Mucosa of descending colon (tissue), 3 donors: ENCODE measurements around the gene CORO7. TPM values are rescaled to one million over a fixed set of nuclear protein-coding genes. Genes with fewer than 3 reads are reported as not detected.

ENCODE experiments used
- ATAC-seq: fragments of 200-7000 bp; cut with Tn5 transposase; one replicate; pipeline ENCODE4 v1.9.1; 2020; ENCODE audit warnings: mild to moderate bottlenecking, moderate library complexity
- DNase-seq, 3 donors: peaks; one replicate each; pipeline ENCODE4 v3.0.0-alpha.2; 2020
- H3K36me3 ChIP-seq: fragments of 200-600 bp; one replicate; pipeline ENCODE4 v1.8.0; 2021; ENCODE audit warnings: low read depth, mild to moderate bottlenecking
- H3K4me1 ChIP-seq: fragments of 200-600 bp; one replicate; pipeline ENCODE4 v1.8.0; 2021; ENCODE audit warnings: low read depth, mild to moderate bottlenecking
- H3K4me3 ChIP-seq: fragments of 200-600 bp; one replicate; pipeline ENCODE4 v1.8.0; 2021; ENCODE audit warnings: mild to moderate bottlenecking
- H3K9me3 ChIP-seq: fragments of 200-600 bp; one replicate; pipeline ENCODE4 v1.8.0; 2021; ENCODE audit warnings: mild to moderate bottlenecking
- intact Hi-C, 2 donors: fragments of 100-400 bp; cut with DNase I in 1 of 2; cut with micrococcal nuclease in 1 of 2; formaldehyde crosslinking; loops; one replicate each; pipeline versions ENCODE4 v1.11.0 to v1.11.1; 2022; cut with DNase I, micrococcal nuclease
- total RNA-seq, 3 donors: library from RNA; stranded (reverse); fragmentation: NEBNext Ultra II Directional in 2 of 3; extraction: Animal tissue kit (Norgen Biotek cat#: 25700) in 2 of 3; gene quantifications; one replicate each; pipeline versions ENCODE4 v1.2.1 to v1.2.4, GENCODE V29; 2021 to 2023
- TF ChIP-seq, protein P1 (sequence below): fragments of 200-600 bp; IDR thresholded peaks from one replicate; pipeline ENCODE4 v1.8.0; 2022; ENCODE audit warnings: antibody characterized with exemption, mild to moderate bottlenecking
- donor health status: DM: no; HTN: no; CAD: no; lungs with moderate emphysema.
- donor health status: DM: no; HTN: no; CAD: no.
- donor health status: DM: no; HTN: yes; CAD: no.

CORO7 gene
- total RNA-seq, 3 donors from 2014 or later, result 40.0 to 61.2 (median 49.1) TPM

DNA sequence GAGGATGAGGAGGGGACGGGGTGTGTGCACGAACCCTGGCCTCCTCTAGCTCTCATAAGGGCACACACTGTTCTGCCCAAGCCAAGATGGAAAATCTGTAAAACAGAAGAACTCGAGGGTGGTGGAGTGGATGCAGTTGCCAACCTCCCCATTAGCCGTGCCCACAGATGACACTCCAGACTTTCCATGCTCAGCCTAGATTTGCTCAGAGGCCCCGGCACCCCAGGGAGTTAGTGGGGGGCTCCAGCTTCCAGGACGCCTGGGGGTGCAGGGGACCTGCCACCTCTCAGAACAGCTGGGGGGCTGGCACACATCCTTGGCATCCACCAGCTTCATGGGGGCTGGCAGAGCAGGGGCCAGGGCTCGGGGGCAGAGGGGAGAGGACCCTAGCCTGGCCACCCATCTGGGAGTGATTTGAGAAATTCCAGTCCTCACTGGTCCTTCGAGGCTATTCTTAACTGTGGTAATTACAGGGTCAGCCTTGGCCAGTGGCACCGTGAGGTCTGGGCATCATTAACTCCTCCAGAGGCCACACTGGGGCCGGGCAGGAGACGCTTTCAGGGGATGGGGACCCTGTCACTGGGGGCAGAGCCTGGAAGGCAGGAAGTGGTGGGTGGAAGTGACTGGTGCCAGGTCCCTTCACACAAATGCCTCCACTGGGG, 30.5 kb downstream of the CORO7 start:
- ATAC-seq (no peak), DNase-seq (no peak)
- no peaks in the 10 kb centered on the region for H3K36me3 ChIP-seq

DNA sequence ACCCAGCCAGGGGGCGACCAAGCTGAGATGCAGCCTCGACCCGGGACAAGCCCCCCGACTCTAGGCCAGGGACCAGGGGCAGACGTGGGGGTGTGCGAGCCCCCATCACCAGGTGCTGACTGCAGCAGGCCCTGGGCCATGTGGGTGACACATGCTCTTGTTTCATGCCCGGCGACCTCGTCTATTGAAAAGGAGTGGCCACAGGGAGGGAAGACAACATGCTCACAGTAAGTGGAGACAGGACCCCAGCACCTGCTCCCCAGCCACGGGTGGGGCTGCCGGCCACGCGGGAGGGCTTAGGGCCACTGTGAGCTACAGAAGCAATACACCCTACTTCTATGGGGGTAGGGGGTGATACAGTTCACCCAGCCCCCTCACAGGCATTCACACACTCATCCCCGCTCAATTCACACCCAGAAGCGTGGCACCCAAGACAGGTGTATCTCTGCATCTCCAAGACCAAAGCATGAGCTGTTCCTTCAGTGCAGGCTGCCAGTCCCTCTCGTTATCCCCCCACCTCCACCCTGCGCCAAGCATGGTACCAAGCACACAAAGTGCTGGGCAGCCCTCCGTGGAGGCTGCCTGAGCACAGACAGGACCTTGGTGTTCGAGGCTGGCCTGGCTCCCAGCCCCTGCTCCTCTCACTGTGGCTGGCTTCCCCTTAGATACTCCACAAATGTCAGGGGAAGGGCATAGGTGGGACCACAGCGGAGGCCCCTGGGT, 31.2 kb downstream of the CORO7 start:
- intact Hi-C loops, result no loop called here
- no peaks in the 10 kb centered on the region for H3K36me3 ChIP-seq
- ATAC-seq (no peak), DNase-seq (no peak)
- H3K4me3 ChIP-seq, result no peak overlapping the region
- TF ChIP-seq, protein P1, sequence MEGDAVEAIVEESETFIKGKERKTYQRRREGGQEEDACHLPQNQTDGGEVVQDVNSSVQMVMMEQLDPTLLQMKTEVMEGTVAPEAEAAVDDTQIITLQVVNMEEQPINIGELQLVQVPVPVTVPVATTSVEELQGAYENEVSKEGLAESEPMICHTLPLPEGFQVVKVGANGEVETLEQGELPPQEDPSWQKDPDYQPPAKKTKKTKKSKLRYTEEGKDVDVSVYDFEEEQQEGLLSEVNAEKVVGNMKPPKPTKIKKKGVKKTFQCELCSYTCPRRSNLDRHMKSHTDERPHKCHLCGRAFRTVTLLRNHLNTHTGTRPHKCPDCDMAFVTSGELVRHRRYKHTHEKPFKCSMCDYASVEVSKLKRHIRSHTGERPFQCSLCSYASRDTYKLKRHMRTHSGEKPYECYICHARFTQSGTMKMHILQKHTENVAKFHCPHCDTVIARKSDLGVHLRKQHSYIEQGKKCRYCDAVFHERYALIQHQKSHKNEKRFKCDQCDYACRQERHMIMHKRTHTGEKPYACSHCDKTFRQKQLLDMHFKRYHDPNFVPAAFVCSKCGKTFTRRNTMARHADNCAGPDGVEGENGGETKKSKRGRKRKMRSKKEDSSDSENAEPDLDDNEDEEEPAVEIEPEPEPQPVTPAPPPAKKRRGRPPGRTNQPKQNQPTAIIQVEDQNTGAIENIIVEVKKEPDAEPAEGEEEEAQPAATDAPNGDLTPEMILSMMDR, result no peak
- H3K9me3 ChIP-seq, result no peaks in the 10 kb centered on the region
- H3K4me1 ChIP-seq, result no peaks in the 10 kb centered on the region

More for the DNA sequence above, 30.5 kb downstream of the CORO7 start:
- Histone ChIP-seq H3K9me3 (no peaks in the 10 kb centered on the region), H3K4me1 (no peaks in the 10 kb centered on the region), H3K4me3 (no peak overlapping the region)
- intact Hi-C loops, result no loop called here
- TF ChIP-seq, protein P1, result no peak

DNA sequence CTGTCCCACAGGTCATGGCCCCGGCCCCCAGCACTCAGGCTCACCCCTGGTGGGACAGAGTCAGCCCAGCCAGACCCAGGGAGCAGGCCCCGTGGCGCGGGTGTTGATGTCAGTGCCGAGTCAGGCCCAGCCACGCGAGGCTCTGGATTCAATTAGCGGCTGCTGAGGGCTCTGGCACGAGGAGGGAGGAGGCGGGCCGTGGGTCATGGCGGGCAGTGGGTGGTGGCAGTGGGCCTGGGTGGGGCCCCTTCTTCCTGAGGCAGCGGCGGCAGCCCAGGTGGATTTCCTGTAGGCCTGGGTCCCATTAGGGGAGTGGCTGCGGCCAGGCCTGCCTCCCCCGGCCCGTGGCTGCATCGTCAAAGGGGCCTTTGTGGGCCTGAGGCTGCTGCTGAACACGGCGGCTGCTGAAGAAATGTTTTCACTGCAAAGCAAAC, 31.9 kb downstream of the CORO7 start:
- no peak for ATAC-seq
- DNase-seq, result peak in 1 of 3 donors; percentile 59
- Histone ChIP-seq H3K36me3 (no peaks in the 10 kb centered on the region), H3K4me1 (no peaks in the 10 kb centered on the region), H3K4me3 (no peak overlapping the region), H3K9me3 (no peaks in the 10 kb centered on the region)
- intact Hi-C loops, result no loop called here
- TF ChIP-seq, protein P1, result no peak

DNA sequence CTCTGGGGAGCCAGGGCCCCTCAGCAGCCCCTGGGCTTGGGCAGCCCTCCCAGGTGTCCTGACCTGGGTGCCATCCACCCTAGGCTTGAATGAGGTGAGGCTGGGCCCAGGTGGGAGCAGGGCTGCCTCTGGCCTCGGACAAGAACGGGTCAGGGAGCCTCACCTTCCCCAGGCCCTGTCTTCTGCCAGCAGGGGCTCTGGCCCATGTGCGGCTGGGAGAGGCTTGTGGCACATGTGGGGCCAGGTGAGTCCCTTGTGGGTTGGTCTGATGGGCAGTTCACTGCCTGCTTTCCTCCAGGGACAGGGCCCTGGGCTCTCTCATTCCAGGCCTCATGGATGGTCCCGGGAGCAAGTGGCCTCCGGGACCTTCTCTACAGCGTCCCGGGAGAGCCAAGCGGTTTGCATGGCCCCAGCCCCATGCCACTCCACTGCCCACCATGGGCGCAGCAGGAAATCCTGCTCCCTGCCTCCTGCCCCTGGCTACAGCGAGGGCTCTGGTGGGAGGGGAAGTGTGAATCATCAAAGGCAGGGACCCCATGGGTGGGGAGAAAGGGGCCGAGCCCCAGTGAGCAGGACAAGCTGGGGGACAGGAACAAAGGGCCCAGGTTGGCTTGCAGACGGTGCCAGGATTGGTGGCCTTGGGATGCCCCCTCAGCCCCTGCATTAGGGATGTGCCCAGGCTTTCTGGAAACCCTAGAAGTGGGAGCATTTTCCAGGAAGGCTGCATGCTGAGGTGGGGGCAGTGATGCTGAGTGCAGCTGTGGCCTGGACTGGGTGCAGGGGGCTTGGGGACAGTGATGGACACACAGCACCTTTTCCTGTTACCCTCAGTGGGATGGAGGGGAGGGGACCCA, 32.6 kb downstream of the CORO7 start:
- intact Hi-C loops, result no loop called here
- Histone ChIP-seq H3K9me3 (no peaks in the 10 kb centered on the region), H3K36me3 (no peaks in the 10 kb centered on the region), H3K4me1 (no peaks in the 10 kb centered on the region), H3K4me3 (no peak overlapping the region)
- DNase-seq (no peak), ATAC-seq (no peak)
- TF ChIP-seq, protein P1, result no peak

DNA sequence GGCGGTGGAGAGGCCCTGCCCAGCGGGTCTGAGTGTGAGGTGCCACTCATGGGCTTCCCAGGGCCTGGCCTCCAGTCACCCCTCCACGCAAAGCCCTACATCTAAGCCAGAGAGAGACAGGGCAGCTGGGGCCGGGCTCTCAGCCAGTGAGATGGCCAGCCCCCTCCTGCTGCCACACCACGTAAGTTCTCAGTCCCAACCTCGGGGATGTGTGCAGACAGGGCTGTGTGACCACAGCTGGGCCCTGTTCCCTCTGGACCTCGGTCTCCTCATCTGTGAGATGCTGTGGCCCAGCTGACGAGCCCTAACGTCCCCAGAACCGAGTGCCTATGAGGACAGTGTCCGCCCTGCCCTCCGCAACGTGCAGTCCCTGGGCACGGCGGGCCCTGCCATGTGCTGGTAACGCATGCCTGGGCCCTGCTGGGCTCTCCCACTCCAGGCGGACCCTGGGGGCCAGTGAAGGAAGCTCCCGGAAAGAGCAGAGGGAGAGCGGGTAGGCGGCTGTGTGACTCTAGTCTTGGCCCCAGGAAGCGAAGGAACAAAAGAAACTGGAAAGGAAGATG, 33.5 kb downstream of the CORO7 start:
- H3K9me3 ChIP-seq, result no peaks in the 10 kb centered on the region
- intact Hi-C loops, result no loop called here
- DNase-seq, result peak in 1 of 3 donors; percentile 38
- no peak for ATAC-seq
- no peaks in the 10 kb centered on the region for H3K36me3 ChIP-seq
- no peaks in the 10 kb centered on the region for H3K4me1 ChIP-seq
- H3K4me3 ChIP-seq, result no peak overlapping the region
- TF ChIP-seq, protein P1, result no peak
